ENCODE results near the gene CPNE2. TPM values are rescaled to one million over a fixed set of nuclear protein-coding genes. Genes with fewer than 3 reads are reported as not detected.

CPNE2 gene
- total RNA-seq, 1 experiment from 2014 or later: 35.2 TPM

GRCh38 chr16:57089406-57089805 lies 3.0 kb upstream of the CPNE2 start:
- Histone ChIP-seq H3K4me1 (replicated peaks; ENCODE audit: insufficient read depth) (peaks cover 23% of the 10 kb centered on the region), H3F3A (ENCODE audit: insufficient read depth, low read depth) (peaks cover 18% of the 10 kb centered on the region; the same call in 1 of the 2 replicates), H3K79me2 (ENCODE audit: low read depth) (peaks cover 3% of the 10 kb centered on the region; the same call in 1 of the 2 replicates), H3K9me2 (ENCODE audit: insufficient read depth) (no peaks in the 10 kb centered on the region), H3K27me3 (ENCODE audit: insufficient read depth, low read depth) (no peaks in the 10 kb centered on the region), H3K36me3 (ENCODE audit: low read depth) (no peaks in the 10 kb centered on the region), H3K27ac (no peak overlapping the region), H2AFZ (no peak overlapping the region), H3K4me2 (no peak overlapping the region), H3K9me3 (ENCODE audit: insufficient read depth, low read depth) (no peaks in the 10 kb centered on the region), H3K4me3 (no peak overlapping the region), H4K20me1 (ENCODE audit: insufficient read depth) (no peaks in the 10 kb centered on the region)
- BruUV-seq (replicated peaks): no TSS peak
- CTCF ChIA-PET: no interaction called here
- TF ChIP-seq CTCF (conservative IDR thresholded peaks at IDR 0.05) (no peak), EZH2 (IDR thresholded peaks at IDR 0.05; ENCODE audit: low read depth) (no peak)
- POLR2A ChIA-PET (ENCODE audit: unreplicated experiment): no interaction called here
- intact Hi-C loops (cut with micrococcal nuclease; ENCODE audit: unreplicated experiment): no loop called here
- DNase-seq: no peak

- peak overlapping the region; percentile 85 for H3K4me3 ChIP-seq
- H3F3A ChIP-seq (ENCODE audit: insufficient read depth, low read depth): peaks cover 18% of the 10 kb centered on the region; the same call in 1 of the 2 replicates
- H3K27ac ChIP-seq: no peak overlapping the region
- BruUV-seq (replicated peaks): no TSS peak
- peak; percentile 60 to 61 for DNase-seq
- peaks cover 23% of the 10 kb centered on the region for H3K4me1 ChIP-seq (replicated peaks; ENCODE audit: insufficient read depth)
- H4K20me1 ChIP-seq (ENCODE audit: insufficient read depth): no peaks in the 10 kb centered on the region
- intact Hi-C loops (cut with micrococcal nuclease; ENCODE audit: unreplicated experiment): no loop called here
- H3K9me2 ChIP-seq (ENCODE audit: insufficient read depth): no peaks in the 10 kb centered on the region
- ChIA-PET POLR2A (ENCODE audit: unreplicated experiment) (interaction anchor here (0.6 kb wide), 1 partner anchor 67 kb away, joined by 6 read pairs; no protein-coding TSS in a partner anchor), CTCF (no interaction called here)
- H3K27me3 ChIP-seq (ENCODE audit: insufficient read depth, low read depth): no peaks in the 10 kb centered on the region
- no peaks in the 10 kb centered on the region for H3K36me3 ChIP-seq (ENCODE audit: low read depth)
- TF ChIP-seq CTCF (conservative IDR thresholded peaks at IDR 0.05) (no peak), EZH2 (IDR thresholded peaks at IDR 0.05; ENCODE audit: low read depth) (no peak)
- H2AFZ ChIP-seq: peak overlapping the region; percentile 95
- H3K79me2 ChIP-seq (ENCODE audit: low read depth): peaks cover 3% of the 10 kb centered on the region; the same call in 1 of the 2 replicates
- H3K4me2 ChIP-seq: peak overlapping the region; percentile 86
- H3K9me3 ChIP-seq (ENCODE audit: insufficient read depth, low read depth): no peaks in the 10 kb centered on the region
Measured at GRCh38 chr16:57091200-57091974, 996 bp upstream of the CPNE2 start.

- no peaks in the 10 kb centered on the region for H3K9me3 ChIP-seq (ENCODE audit: insufficient read depth, low read depth)
- CTCF ChIA-PET: interaction anchor here (0.5 to 0.7 kb wide), 12 partner anchors 31 to 501 kb away, joined by 3 to 9 read pairs (median 4); partner anchors contain the start of gene MT2A
- H3K9me2 ChIP-seq (ENCODE audit: insufficient read depth): no peaks in the 10 kb centered on the region
- no peak for TF ChIP-seq EZH2 (IDR thresholded peaks at IDR 0.05; ENCODE audit: low read depth)
- peak; percentile 63; the same call in 1 of the 2 replicates for TF ChIP-seq CTCF (conservative IDR thresholded peaks at IDR 0.05)
- peak overlapping the region; percentile 75 for H2AFZ ChIP-seq
- no peaks in the 10 kb centered on the region for H4K20me1 ChIP-seq (ENCODE audit: insufficient read depth)
- H3F3A ChIP-seq (ENCODE audit: insufficient read depth, low read depth): peaks cover 18% of the 10 kb centered on the region; the same call in 1 of the 2 replicates
- peak overlapping the region; percentile 84 for H3K4me2 ChIP-seq
- H3K27me3 ChIP-seq (ENCODE audit: insufficient read depth, low read depth): no peaks in the 10 kb centered on the region
- intact Hi-C loops (cut with micrococcal nuclease; ENCODE audit: unreplicated experiment): no loop called here
- H3K79me2 ChIP-seq (ENCODE audit: low read depth): peaks cover 3% of the 10 kb centered on the region; the same call in 1 of the 2 replicates
- POLR2A ChIA-PET (ENCODE audit: unreplicated experiment): no interaction called here
- no peaks in the 10 kb centered on the region for H3K36me3 ChIP-seq (ENCODE audit: low read depth)
- H3K27ac ChIP-seq: no peak overlapping the region
- peak overlapping the region; percentile 85 for H3K4me3 ChIP-seq
- DNase-seq: peak in 1 of 2 experiments; percentile 50
- H3K4me1 ChIP-seq (replicated peaks; ENCODE audit: insufficient read depth): peaks cover 23% of the 10 kb centered on the region
- BruUV-seq (replicated peaks): no TSS peak
Measured at GRCh38 chr16:57092786-57093411, 516 bp downstream of the CPNE2 start.
